HEK293 (cell line): ENCODE results near the gene SAMHD1.

ENCODE experiments used
- ATF2 ChIP-seq: fragments of 450-650 bp; formaldehyde crosslinking; IDR thresholded peaks from 2 replicates; pipeline ENCODE4 v1.5.1; 2016; ENCODE audit warnings: missing biosample characterization, missing genetic modification characterization, low read depth
- CTCF ChIP-seq: fragments of 450-650 bp; formaldehyde crosslinking; IDR thresholded peaks from 2 replicates; pipeline ENCODE4 v1.5.1; 2016; ENCODE audit warnings: missing biosample characterization, missing genetic modification characterization
- GLIS2 ChIP-seq: fragments of 450-650 bp; formaldehyde crosslinking; IDR thresholded peaks from 2 replicates; pipeline ENCODE4 v1.5.1; 2016; ENCODE audit warnings: missing biosample characterization, missing genetic modification characterization
- KLF16 ChIP-seq: fragments of 450-650 bp; formaldehyde crosslinking; IDR thresholded peaks from 2 replicates; pipeline ENCODE4 v1.5.1; 2017; ENCODE audit warnings: missing biosample characterization, missing genetic modification characterization
- TCF7L2 ChIP-seq: IDR thresholded peaks from 2 replicates; pipeline ENCODE4 v1.6.1; 2011; ENCODE audit warnings: low read depth, mild to moderate bottlenecking, inconsistent platforms, low read length, moderate library complexity, borderline replicate concordance
- TSHZ1 ChIP-seq: fragments of 450-650 bp; formaldehyde crosslinking; IDR thresholded peaks from 2 replicates; pipeline ENCODE4 v1.5.1; 2016; ENCODE audit warnings: missing biosample characterization, missing genetic modification characterization, borderline replicate concordance
- ZBTB10 ChIP-seq: fragments of 450-650 bp; formaldehyde crosslinking; IDR thresholded peaks from 2 replicates; pipeline ENCODE4 v1.5.1; 2016; ENCODE audit warnings: missing biosample characterization, missing genetic modification characterization
- ZNF202 ChIP-seq: fragments of 450-650 bp; formaldehyde crosslinking; IDR thresholded peaks from 2 replicates; pipeline ENCODE4 v1.5.1; 2016; ENCODE audit warnings: missing biosample characterization, missing genetic modification characterization, borderline replicate concordance
- ZNF23 ChIP-seq: fragments of 450-650 bp; formaldehyde crosslinking; IDR thresholded peaks from 2 replicates; pipeline ENCODE4 v1.5.1; 2016; ENCODE audit warnings: missing biosample characterization, missing genetic modification characterization, borderline replicate concordance
- ZNF274 ChIP-seq, 2 experiments: fragments of 200-500 bp in 1 of 2; fragments of 450-650 bp in 1 of 2; sonication (Bioruptor generic) in 1 of 2; formaldehyde crosslinking in 1 of 2; IDR thresholded peaks; 2 replicates each; pipeline versions ENCODE4 v1.5.1 to v1.6.1; 2014 to 2016; ENCODE audit warnings: borderline replicate concordance in 1 of 2, inconsistent platforms in 1 of 2, low read length in 1 of 2, missing biosample characterization in 1 of 2, missing genetic modification characterization in 1 of 2
- ZNF362 ChIP-seq: fragments of 450-650 bp; formaldehyde crosslinking; IDR thresholded peaks from 2 replicates; pipeline ENCODE4 v1.5.1; 2016; ENCODE audit warnings: missing biosample characterization, missing genetic modification characterization
- ZNF623 ChIP-seq: fragments of 450-650 bp; formaldehyde crosslinking; IDR thresholded peaks from 2 replicates; pipeline ENCODE4 v1.5.1; 2016; ENCODE audit warnings: missing biosample characterization, missing genetic modification characterization
- ZNF747 ChIP-seq: fragments of 450-650 bp; formaldehyde crosslinking; IDR thresholded peaks from 2 replicates; pipeline ENCODE4 v1.5.1; 2016; ENCODE audit warnings: missing biosample characterization, missing genetic modification characterization

- TF ChIP-seq ZNF274 (IDR thresholded peaks at IDR 0.05; ENCODE audit: low read length) (no peak), ZNF274 (tag by site-specific recombination; IDR thresholded peaks at IDR 0.05; ENCODE audit: borderline replicate concordance) (no peak), ZNF362 (tag by site-specific recombination) (no peak), TSHZ1 (tag by site-specific recombination) (no peak), ATF2 (tag by site-specific recombination) (no peak), CTCF (tag by site-specific recombination) (no peak), ZNF202 (no peak), ZNF747 (tag by site-specific recombination) (no peak), ZBTB10 (tag by site-specific recombination) (no peak), GLIS2 (no peak), ZNF23 (tag by site-specific recombination) (no peak), KLF16 (tag by site-specific recombination) (no peak), ZNF623 (tag by site-specific recombination) (no peak), TCF7L2 (no peak)
Observed at GRCh38 chr20:36873498-36874189, 77.9 kb downstream of the SAMHD1 start.
